IMR-90 (cell line): ENCODE measurements around the gene MRPL11. TPM values are rescaled to one million over a fixed set of nuclear protein-coding genes. Genes with fewer than 3 reads are reported as not detected.

Experiments used
- ATAC-seq: fragments of 200-7000 bp; cut with Tn5 transposase; 2 replicates; pipeline ENCODE4 v1.9.1; 2020; ENCODE audit warnings: low read depth, mild to moderate bottlenecking, moderate library complexity
- BruUV-seq: library from RNA; stranded (reverse); fragments of 400-500 nt; replicated peaks from 2 replicates; lab custom pipeline; 2021; lab: Mats Ljungman, UMichigan
- CTCF ChIA-PET: fragments of 300-600 bp; formaldehyde crosslinking; extraction: SDS; loops from one replicate; lab custom pipeline; 2021; ENCODE audit warnings: antibody characterized with exemption; lab: Yijun Ruan, JAX
- POLR2A ChIA-PET: fragments of 300-600 bp; sonication (Branson Sonifier 250); formaldehyde crosslinking; loops from one replicate; lab custom pipeline; 2022; ENCODE audit warnings: antibody characterized with exemption; ENCODE audit not compliant: unreplicated experiment; lab: Charles Lee
- DNase-seq: peaks from one replicate; pipeline ENCODE4 v3.0.0; 2013
- H2AFZ ChIP-seq: replicated peaks from 2 replicates; pipeline ENCODE3; 2013; ENCODE audit warnings: low read length, mild to moderate bottlenecking; ENCODE audit not compliant: poor library complexity
- H2AK5ac ChIP-seq: 2 replicates; pipeline ENCODE4 v1.6.1; 2013; ENCODE audit warnings: low read depth, low read length, inconsistent platforms
- H2AK9ac ChIP-seq: replicated peaks from 2 replicates; pipeline ENCODE3; 2013; ENCODE audit warnings: mild to moderate bottlenecking, low read depth, low read length, moderate library complexity; ENCODE audit not compliant: poor library complexity
- H2BK120ac ChIP-seq: 2 replicates; pipeline ENCODE4 v1.6.1; 2013; ENCODE audit warnings: low read depth, low read length, inconsistent platforms
- H2BK15ac ChIP-seq: 3 replicates; pipeline ENCODE4 v1.6.1; 2013; ENCODE audit warnings: low read depth, low read length, inconsistent platforms
- H2BK20ac ChIP-seq: 2 replicates; pipeline ENCODE4 v1.6.1; 2013; ENCODE audit warnings: low read depth, mild to moderate bottlenecking, inconsistent platforms, low read length, moderate library complexity
- H2BK5ac ChIP-seq: 2 replicates; pipeline ENCODE4 v1.6.1; 2013; ENCODE audit warnings: mild to moderate bottlenecking, low read depth, low read length, inconsistent platforms; ENCODE audit not compliant: poor library complexity, severe bottlenecking
- H3K14ac ChIP-seq: replicated peaks from 2 replicates; pipeline ENCODE4 v1.6.1; 2013; ENCODE audit warnings: low read depth, low read length, inconsistent platforms
- H3K18ac ChIP-seq: 2 replicates; pipeline ENCODE4 v1.6.1; 2013; ENCODE audit warnings: low read depth, low read length, control low read depth
- H3K23ac ChIP-seq: 2 replicates; pipeline ENCODE4 v1.6.1; 2013; ENCODE audit warnings: low read depth, low read length, inconsistent platforms
- H3K27ac ChIP-seq: 2 replicates; pipeline ENCODE4 v1.5.1; 2013; ENCODE audit warnings: mild to moderate bottlenecking, control low read depth, low read length; ENCODE audit not compliant: insufficient read depth
- H3K27me3 ChIP-seq: 2 replicates; pipeline ENCODE4 v1.6.1; 2013; ENCODE audit warnings: low read length; ENCODE audit not compliant: control insufficient read depth, insufficient read depth
- H3K36me3 ChIP-seq: 2 replicates; pipeline ENCODE4 v1.6.1; 2013; ENCODE audit warnings: low read length, mixed read lengths; ENCODE audit not compliant: control insufficient read depth, insufficient read depth
- H3K4ac ChIP-seq: 2 replicates; pipeline ENCODE4 v1.6.1; 2013; ENCODE audit warnings: low read depth, low read length, inconsistent platforms
- H3K4me1 ChIP-seq: 2 replicates; pipeline ENCODE4 v1.6.1; 2013; ENCODE audit warnings: low read length, mixed read lengths; ENCODE audit not compliant: control insufficient read depth, insufficient read depth
- H3K4me2 ChIP-seq: 2 replicates; pipeline ENCODE4 v1.6.1; 2013; ENCODE audit warnings: low read depth, mild to moderate bottlenecking, control low read depth, low read length, moderate library complexity
- H3K4me3 ChIP-seq: 2 replicates; pipeline ENCODE4 v1.5.1; 2013; ENCODE audit warnings: low read depth, mild to moderate bottlenecking, control low read depth, low read length, moderate library complexity; ENCODE audit not compliant: insufficient read depth
- H3K56ac ChIP-seq: 2 replicates; pipeline ENCODE4 v1.6.1; 2013; ENCODE audit warnings: low read length, inconsistent platforms; ENCODE audit not compliant: insufficient read depth; ENCODE audit errors: extremely low read depth
- H3K79me1 ChIP-seq, 2 experiments: 2 replicates each; pipeline ENCODE4 v1.6.1; 2013; ENCODE audit warnings: low read length in 2 of 2, inconsistent platforms in 1 of 2, low read depth in 1 of 2
- H3K9ac ChIP-seq: 2 replicates; pipeline ENCODE4 v1.6.1; 2013; ENCODE audit warnings: low read depth, low read length, control low read depth
- H3K9me1 ChIP-seq: 2 replicates; pipeline ENCODE4 v1.6.1; 2013; ENCODE audit warnings: low read length, inconsistent platforms; ENCODE audit not compliant: insufficient read depth
- H3K9me3 ChIP-seq: 2 replicates; pipeline ENCODE4 v1.6.1; 2013; ENCODE audit warnings: low read length; ENCODE audit not compliant: control insufficient read depth, insufficient read depth
- H4K20me1 ChIP-seq: 2 replicates; pipeline ENCODE4 v1.6.1; 2013; ENCODE audit warnings: low read length, inconsistent platforms; ENCODE audit not compliant: insufficient read depth
- H4K5ac ChIP-seq: 2 replicates; pipeline ENCODE4 v1.6.1; 2013; ENCODE audit warnings: mild to moderate bottlenecking, low read depth, low read length, control low read depth
- H4K8ac ChIP-seq, 2 experiments: 2 replicates each; pipeline ENCODE4 v1.6.1; 2013; ENCODE audit warnings: low read depth in 2 of 2, low read length in 2 of 2, control low read depth in 1 of 2, inconsistent platforms in 1 of 2
- H4K91ac ChIP-seq: 2 replicates; pipeline ENCODE4 v1.6.1; 2013; ENCODE audit warnings: low read depth, low read length, inconsistent platforms; ENCODE audit not compliant: insufficient read depth
- FOS ChIP-seq: fragments of 150-350 bp; IDR thresholded peaks from 2 replicates; pipeline ENCODE4 v1.6.1; 2016; ENCODE audit warnings: low read depth, low read length
- NFE2L2 ChIP-seq: fragments of 150-350 bp; IDR thresholded peaks from 2 replicates; pipeline ENCODE4 v1.6.1; 2016; ENCODE audit warnings: low read depth, mild to moderate bottlenecking, low read length
- RCOR1 ChIP-seq: IDR thresholded peaks from 2 replicates; pipeline ENCODE4 v1.6.1; 2012; ENCODE audit warnings: mild to moderate bottlenecking, low read length, improper control_type of control experiment; ENCODE audit not compliant: insufficient replicate concordance
- RFX5 ChIP-seq: IDR thresholded peaks from 2 replicates; pipeline ENCODE4 v1.8.0; 2012; ENCODE audit warnings: low read depth, mild to moderate bottlenecking, low read length, moderate library complexity
- WGBS, 2 experiments: methylation state at CpG; one replicate each; pipeline versions ENCODE4 v1.1.5 to v1.1.7; 2013; ENCODE audit warnings: missing lambda C conversion rate in 2 of 2; ENCODE audit not compliant: insufficient read length in 1 of 2; ENCODE audit errors: extremely low coverage in 2 of 2; 5-methylcytosine and 5-hydroxymethylcytosine counted together
- dilution Hi-C: fragments of 300-500 bp; cut with HindIII; formaldehyde crosslinking; loops from one replicate; pipeline ENCODE4 v1.14.3; 2018; ENCODE audit warnings: low sequenced_read_pairs; ENCODE audit not compliant: unreplicated experiment
- in situ Hi-C: fragments of 300-500 bp; cut with MboI; formaldehyde crosslinking; loops from 3 replicates; pipeline ENCODE4 v1.14.3; 2019; ENCODE audit warnings: low sequenced_read_pairs, inconsistent platforms, mixed read lengths
- intact Hi-C: fragments of 100-400 bp; cut with micrococcal nuclease; formaldehyde crosslinking; loops from 2 replicates; pipeline ENCODE4 v1.10.0; 2022
- polyA plus RNA-seq, 3 experiments: library from polyadenylated mRNA; depleted of rRNA; stranded (reverse); fragments of >200 nt; gene quantifications; 2 replicates each; pipeline ENCODE4 v1.2.3, GENCODE V29; 2012; ENCODE audit warnings: low replicate concordance in 1 of 3
- total RNA-seq: library from RNA; depleted of rRNA; stranded (reverse); fragments of >200 nt; gene quantifications from 2 replicates; pipeline ENCODE4 v1.2.3, GENCODE V29; 2012

Gene MRPL11
- total and polyA plus RNA-seq, 2 of the 4 experiments (the other 2 are of a cell fraction) = 45.5 to 45.6 TPM

DNA sequence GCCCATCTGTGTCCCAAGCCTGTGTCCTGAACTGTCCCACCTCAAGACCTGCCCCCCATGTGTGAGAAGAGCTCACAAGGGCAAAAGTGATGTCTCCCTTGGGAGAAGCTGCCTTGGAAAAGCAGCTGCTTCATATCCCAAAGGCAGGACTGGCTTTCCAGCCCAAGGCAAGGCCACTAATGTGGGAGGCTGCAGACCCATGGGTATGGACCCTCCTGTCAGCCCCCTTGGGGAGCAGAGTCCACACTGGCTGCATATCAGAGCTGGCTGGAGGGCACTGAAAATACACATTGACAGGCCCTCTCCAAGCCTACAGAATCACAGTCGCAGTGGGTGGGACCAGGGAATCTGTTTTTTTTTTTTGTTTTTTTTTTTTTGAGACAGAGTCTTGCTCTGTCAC, 30.8 kb upstream of the MRPL11 start:
- no peak overlapping the region for H4K91ac ChIP-seq
- no peak overlapping the region for H3K4me2 ChIP-seq
- no peak overlapping the region for H3K9ac ChIP-seq
- peaks cover 8% of the 10 kb centered on the region; the same call in 1 of the 2 replicates for H3K4me1 ChIP-seq
- H4K20me1 ChIP-seq = no peaks in the 10 kb centered on the region; the same call in 1 of the 2 replicates
- BruUV-seq = no TSS peak
- no peak overlapping the region for H3K4me3 ChIP-seq
- peaks cover 20 to 27% of the 10 kb centered on the region in 2 experiments for H3K79me1 ChIP-seq
- no peak overlapping the region for H4K8ac ChIP-seq
- no peak overlapping the region for H4K5ac ChIP-seq
- H2AFZ ChIP-seq = no peak overlapping the region
- H2BK20ac ChIP-seq = no peak overlapping the region
- peaks cover 8% of the 10 kb centered on the region for H3K9me1 ChIP-seq
- no peak overlapping the region for H3K14ac ChIP-seq
- no peak overlapping the region for H2AK5ac ChIP-seq
- CTCF ChIA-PET = interaction anchor here (0.8 kb wide), 1 partner anchor 31 kb away, joined by 3 read pairs; the partner anchor contains the start of gene MRPL11
- no CpG with 5 or more reads among the region's 1 CpG for WGBS, 2 experiments
- H2AK9ac ChIP-seq = no peak overlapping the region
- intact Hi-C loops = no loop called here
- TF ChIP-seq NFE2L2 (no peak), RCOR1 (no peak), FOS (no peak), RFX5 (no peak)
- ATAC-seq (no peak), DNase-seq (no peak)
- H3K23ac ChIP-seq = no peak overlapping the region
- peaks cover 29% of the 10 kb centered on the region for H3K36me3 ChIP-seq
- in situ Hi-C loops = no loop called here
- no peak overlapping the region for H3K27ac ChIP-seq
- no peak overlapping the region for H2BK120ac ChIP-seq
- no peak overlapping the region for H2BK5ac ChIP-seq
- dilution Hi-C loops = no loop called here
- no peak overlapping the region for H3K4ac ChIP-seq
- POLR2A ChIA-PET = interaction anchor here (0.7 kb wide), 1 partner anchor 187 kb away, joined by 10 read pairs; no protein-coding TSS in a partner anchor
- H2BK15ac ChIP-seq = no peak overlapping the region
- H3K27me3 ChIP-seq = no peaks in the 10 kb centered on the region
- no peak overlapping the region for H3K56ac ChIP-seq
- no peak overlapping the region for H3K18ac ChIP-seq
- no peaks in the 10 kb centered on the region for H3K9me3 ChIP-seq
